ENCODE data around the gene USP4.

- TF ChIP-seq CTCF (tag by site-specific recombination; IDR thresholded peaks at IDR 0.05) (no peak), PRDM10 (tag by site-specific recombination; IDR thresholded peaks at IDR 0.05) (no peak), ZBTB20 (tag by site-specific recombination; IDR thresholded peaks at IDR 0.05) (no peak), ZNF639 (tag by site-specific recombination; IDR thresholded peaks at IDR 0.05) (no peak), REST (tag by site-specific recombination; IDR thresholded peaks at IDR 0.05) (no peak), ZNF324 (tag by site-specific recombination; IDR thresholded peaks at IDR 0.05) (no peak), ZBTB44 (tag by site-specific recombination; IDR thresholded peaks at IDR 0.05) (no peak)
These were observed 65.9 kb downstream of the USP4 start for GRCh38 chr3:49273825-49274532.
